Upper lobe of left lung (tissue), 4 donors: ENCODE data around the gene BCKDK.

Experiments
- CTCF ChIP-seq, 6 experiments: fragments of 450-650 bp in 4 of 6; fragments of 200-600 bp in 2 of 6; sonication (generic) in 2 of 6; IDR thresholded peaks; one replicate each; pipeline ENCODE4 v1.5.1; 2016 to 2019; ENCODE audit warnings: antibody characterized with exemption in 6 of 6
- POLR2AphosphoS5 ChIP-seq, 2 donors: sonication (generic); formaldehyde crosslinking; IDR thresholded peaks; one replicate each; pipeline ENCODE4 v1.5.1; 2017; ENCODE audit warnings: antibody characterized with exemption in 2 of 2

DNA sequence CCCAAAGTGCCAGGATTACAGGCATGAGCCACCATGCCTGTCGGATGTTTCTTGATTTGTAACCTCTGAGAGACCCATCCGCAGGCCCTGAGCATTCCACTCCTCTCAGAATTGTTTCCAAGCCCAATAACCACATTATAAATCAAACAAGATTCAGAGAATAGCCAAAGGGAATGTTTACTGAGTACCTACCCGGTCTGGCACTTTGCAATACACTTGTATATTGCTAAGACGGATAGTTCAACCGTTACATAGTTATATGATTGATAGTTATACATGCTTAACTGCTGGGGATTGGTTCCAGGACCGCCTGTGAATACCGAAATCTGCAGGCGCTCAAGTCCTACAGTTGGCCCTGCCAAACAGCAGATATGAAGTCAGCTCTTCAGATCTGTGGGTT lies 6.3 kb downstream of the BCKDK start:
- TF ChIP-seq CTCF (IDR thresholded peaks at IDR 0.05) (no peak), POLR2AphosphoS5 (IDR thresholded peaks at IDR 0.05) (no peak)
